Endothelial cell of umbilical vein (primary cell): Measurements from ENCODE around the gene IL17REL.

Experiments used
- CTCF ChIP-seq, 2 donors: IDR thresholded peaks; 1 replicate in 1 of 2; 2 replicates in 1 of 2; pipeline ENCODE4 v1.5.1; 2011; ENCODE audit warnings: low read length in 2 of 2, mild to moderate bottlenecking in 2 of 2, moderate library complexity in 2 of 2, control low read depth in 1 of 2, inconsistent platforms in 1 of 2, low read depth in 1 of 2; ENCODE audit not compliant: insufficient read depth in 1 of 2; ENCODE audit errors: extremely low read depth in 1 of 2
- EZH2 ChIP-seq: IDR thresholded peaks from 2 replicates; pipeline ENCODE4 v1.6.1; 2012; ENCODE audit warnings: borderline replicate concordance, low read depth, mild to moderate bottlenecking, moderate library complexity, low read length, inconsistent platforms; ENCODE audit not compliant: severe bottlenecking
- MAX ChIP-seq: IDR thresholded peaks from 2 replicates; pipeline ENCODE4 v1.6.1; 2011; ENCODE audit not compliant: insufficient read depth, insufficient read length

GRCh38 chr22:49967706-49968208, 44.8 kb downstream of the IL17REL start:
- TF ChIP-seq CTCF (IDR thresholded peaks at IDR 0.05; ENCODE audit: extremely low read depth in 1 of 2, insufficient read depth in 1 of 2, low read depth in 1 of 2, low read length in 2 of 2) (no peak), EZH2 (no peak), MAX (no peak)
